ENCODE results near the gene TMPRSS7. TPM values are rescaled to one million over a fixed set of nuclear protein-coding genes. Genes with fewer than 3 reads are reported as not detected.

Gene TMPRSS7
- total and polyA plus RNA-seq, 2 experiments from 2014 or later = not detected

DNA sequence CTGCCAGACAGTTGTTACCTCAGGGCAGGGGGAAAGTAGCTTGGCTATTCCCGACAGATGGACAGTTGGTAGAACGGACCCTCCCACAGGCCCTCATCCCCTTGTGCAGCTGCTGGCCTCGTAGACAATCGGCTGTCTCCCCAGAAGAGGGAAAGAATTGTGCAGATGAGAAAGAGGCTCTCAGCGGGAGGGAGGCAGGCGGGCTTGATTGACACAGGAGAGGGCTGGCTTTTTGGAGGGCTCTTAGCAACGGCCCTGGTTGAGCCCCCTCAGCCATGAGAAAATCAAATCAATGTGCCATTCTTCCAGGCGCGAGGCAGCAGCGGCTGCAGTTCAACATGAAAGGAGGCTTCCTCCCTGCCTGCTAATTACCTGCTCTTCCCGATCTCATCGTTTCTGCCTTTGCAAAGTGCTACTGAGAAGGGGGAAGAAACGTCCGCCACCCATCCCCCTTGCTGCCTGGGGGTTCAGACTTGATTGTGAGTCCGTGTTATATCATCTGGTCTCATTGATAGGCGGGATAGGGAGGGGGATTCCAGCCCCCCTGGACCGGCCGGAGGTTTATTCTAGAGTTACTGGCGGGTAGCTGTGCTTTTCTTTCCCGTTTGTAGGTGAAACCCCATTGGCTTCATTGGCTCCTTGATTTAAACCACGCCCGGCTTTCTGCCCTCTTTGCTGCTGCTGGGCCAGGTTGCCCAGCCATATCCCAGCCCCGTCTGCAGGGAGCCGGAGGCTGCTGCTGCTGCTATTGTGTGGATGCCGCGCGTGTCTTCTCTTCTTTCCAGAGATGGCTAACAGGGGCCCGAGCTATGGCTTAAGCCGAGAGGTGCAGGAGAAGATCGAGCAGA, 35.7 kb upstream of the TMPRSS7 start, which contains the start of gene TAGLN3 (continued):
- TF ChIP-seq, protein P1, sequence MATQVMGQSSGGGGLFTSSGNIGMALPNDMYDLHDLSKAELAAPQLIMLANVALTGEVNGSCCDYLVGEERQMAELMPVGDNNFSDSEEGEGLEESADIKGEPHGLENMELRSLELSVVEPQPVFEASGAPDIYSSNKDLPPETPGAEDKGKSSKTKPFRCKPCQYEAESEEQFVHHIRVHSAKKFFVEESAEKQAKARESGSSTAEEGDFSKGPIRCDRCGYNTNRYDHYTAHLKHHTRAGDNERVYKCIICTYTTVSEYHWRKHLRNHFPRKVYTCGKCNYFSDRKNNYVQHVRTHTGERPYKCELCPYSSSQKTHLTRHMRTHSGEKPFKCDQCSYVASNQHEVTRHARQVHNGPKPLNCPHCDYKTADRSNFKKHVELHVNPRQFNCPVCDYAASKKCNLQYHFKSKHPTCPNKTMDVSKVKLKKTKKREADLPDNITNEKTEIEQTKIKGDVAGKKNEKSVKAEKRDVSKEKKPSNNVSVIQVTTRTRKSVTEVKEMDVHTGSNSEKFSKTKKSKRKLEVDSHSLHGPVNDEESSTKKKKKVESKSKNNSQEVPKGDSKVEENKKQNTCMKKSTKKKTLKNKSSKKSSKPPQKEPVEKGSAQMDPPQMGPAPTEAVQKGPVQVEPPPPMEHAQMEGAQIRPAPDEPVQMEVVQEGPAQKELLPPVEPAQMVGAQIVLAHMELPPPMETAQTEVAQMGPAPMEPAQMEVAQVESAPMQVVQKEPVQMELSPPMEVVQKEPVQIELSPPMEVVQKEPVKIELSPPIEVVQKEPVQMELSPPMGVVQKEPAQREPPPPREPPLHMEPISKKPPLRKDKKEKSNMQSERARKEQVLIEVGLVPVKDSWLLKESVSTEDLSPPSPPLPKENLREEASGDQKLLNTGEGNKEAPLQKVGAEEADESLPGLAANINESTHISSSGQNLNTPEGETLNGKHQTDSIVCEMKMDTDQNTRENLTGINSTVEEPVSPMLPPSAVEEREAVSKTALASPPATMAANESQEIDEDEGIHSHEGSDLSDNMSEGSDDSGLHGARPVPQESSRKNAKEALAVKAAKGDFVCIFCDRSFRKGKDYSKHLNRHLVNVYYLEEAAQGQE (IDR thresholded peaks at IDR 0.05; ENCODE audit: unreplicated experiment) = no peak

DNA sequence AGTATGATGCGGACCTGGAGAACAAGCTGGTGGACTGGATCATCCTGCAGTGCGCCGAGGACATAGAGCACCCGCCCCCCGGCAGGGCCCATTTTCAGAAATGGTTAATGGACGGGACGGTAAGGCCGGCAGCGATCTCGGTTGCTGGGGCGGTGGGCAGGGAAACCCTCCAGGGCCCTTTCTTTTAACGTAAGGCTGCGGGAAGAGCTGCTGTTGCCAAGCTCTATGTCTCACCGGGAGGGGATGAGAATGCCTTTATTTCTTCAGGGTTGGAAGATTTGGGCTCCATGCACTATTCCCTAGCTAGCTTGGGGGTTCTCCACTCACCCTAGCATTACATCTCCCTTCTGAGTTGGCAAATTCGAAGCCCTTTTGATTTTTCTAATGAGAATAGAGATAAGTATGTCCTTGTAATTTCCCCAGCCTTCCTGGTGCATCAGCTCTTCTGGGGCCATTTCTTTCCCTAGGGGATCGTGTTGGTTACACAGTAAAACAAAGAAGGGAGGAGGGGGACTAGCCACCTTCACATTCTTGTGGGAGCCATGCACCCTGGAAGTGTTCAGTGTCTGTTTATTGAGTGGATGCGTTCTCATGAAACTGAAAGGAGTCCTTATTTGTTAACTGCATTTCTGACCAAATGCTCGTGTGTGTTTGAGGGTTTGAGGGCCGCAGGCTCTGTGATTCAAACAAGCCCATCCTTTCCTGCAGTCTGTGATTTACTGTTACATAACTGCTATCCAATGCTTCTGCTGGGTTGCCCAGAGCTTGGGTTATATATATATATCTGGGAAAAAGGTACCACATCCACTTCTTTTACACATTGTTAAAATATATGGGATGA, 34.8 kb upstream of the TMPRSS7 start:
- Mint-ChIP-seq H3K27ac (no peak overlapping the region), H3K27me3 (ENCODE audit: insufficient read depth, low read depth, poor library complexity) (peaks cover 21% of the 10 kb centered on the region), H3K4me1 (peaks cover 22% of the 10 kb centered on the region), H3K9me3 (no peaks in the 10 kb centered on the region), H3K4me3 (peak overlapping the region; percentile 92), H3K36me3 (ENCODE audit: low read depth) (peaks cover 11% of the 10 kb centered on the region; the same call in 1 of the 3 replicates)
- peak; percentile 62 for DNase-seq (ENCODE audit: low spot score)
- no peaks in the 10 kb centered on the region for H3F3A ChIP-seq (replicated peaks; ENCODE audit: low read depth)
- TF ChIP-seq EZH2 (IDR thresholded peaks at IDR 0.05; ENCODE audit: low read depth, unreplicated experiment) = no peak
- TF ChIP-seq ZNF114 (CRISPR knock-in tag; IDR thresholded peaks at IDR 0.05) = no peak
- TF ChIP-seq JUNB (IDR thresholded peaks at IDR 0.05; ENCODE audit: unreplicated experiment) = no peak
- TF ChIP-seq NANOG (IDR thresholded peaks at IDR 0.05; ENCODE audit: borderline replicate concordance) = no peak
- TF ChIP-seq POLR2AphosphoS5 (IDR thresholded peaks at IDR 0.05; ENCODE audit: low read depth) = no peak
- no peak for TF ChIP-seq EZH2phosphoT487 (IDR thresholded peaks at IDR 0.05; ENCODE audit: unreplicated experiment)
- TF ChIP-seq CREB1 (CRISPR knock-in tag; IDR thresholded peaks at IDR 0.05; ENCODE audit: low read depth) = no peak
- peak; percentile 30 for ATAC-seq
- no peaks in the 10 kb centered on the region for H3K9me2 ChIP-seq (ENCODE audit: insufficient read depth)
- H3K27me3 ChIP-seq (ENCODE audit: insufficient read depth) = peaks cover 22% of the 10 kb centered on the region
- no peaks in the 10 kb centered on the region for H3K36me3 ChIP-seq (ENCODE audit: insufficient read depth)
- no peaks in the 10 kb centered on the region; the same call in 1 of the 2 replicates for H4K20me1 ChIP-seq (replicated peaks; ENCODE audit: insufficient read depth)
- no peaks in the 10 kb centered on the region for H3K79me2 ChIP-seq (replicated peaks; ENCODE audit: insufficient read depth)
- peak overlapping the region; percentile 85 for H3K4me2 ChIP-seq
- H3K27ac ChIP-seq (ENCODE audit: low read depth) = no peak overlapping the region
- peak overlapping the region; percentile 98 for H2AFZ ChIP-seq
- peak overlapping the region; percentile 80 for H3K4me3 ChIP-seq
- peaks cover 18% of the 10 kb centered on the region for H3K4me1 ChIP-seq (ENCODE audit: insufficient read depth)

Data from GM23338 (cell line).